ENCODE measurements around the gene MARK3.

DNA sequence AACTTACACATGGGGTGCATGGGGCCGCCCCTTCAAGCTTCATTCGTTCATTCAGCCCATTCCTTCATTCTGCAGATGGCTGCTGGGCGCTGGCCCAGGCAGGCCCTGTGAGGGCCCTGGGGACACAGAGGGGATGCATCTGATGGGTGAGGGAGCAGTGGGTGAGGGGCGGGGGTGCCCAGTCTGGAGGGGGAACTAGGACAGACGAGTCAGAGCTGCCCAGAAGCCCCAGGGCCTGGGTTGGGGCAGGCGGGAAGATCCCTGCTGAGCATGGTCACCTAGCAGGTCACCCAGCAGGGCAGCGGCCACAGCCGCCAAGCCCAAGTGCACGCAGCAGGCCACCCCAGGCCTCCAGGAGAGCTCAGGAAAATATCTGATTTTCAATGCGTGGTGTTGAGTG is 157.9 kb downstream of the MARK3 start:
- TF ChIP-seq, protein P1, sequence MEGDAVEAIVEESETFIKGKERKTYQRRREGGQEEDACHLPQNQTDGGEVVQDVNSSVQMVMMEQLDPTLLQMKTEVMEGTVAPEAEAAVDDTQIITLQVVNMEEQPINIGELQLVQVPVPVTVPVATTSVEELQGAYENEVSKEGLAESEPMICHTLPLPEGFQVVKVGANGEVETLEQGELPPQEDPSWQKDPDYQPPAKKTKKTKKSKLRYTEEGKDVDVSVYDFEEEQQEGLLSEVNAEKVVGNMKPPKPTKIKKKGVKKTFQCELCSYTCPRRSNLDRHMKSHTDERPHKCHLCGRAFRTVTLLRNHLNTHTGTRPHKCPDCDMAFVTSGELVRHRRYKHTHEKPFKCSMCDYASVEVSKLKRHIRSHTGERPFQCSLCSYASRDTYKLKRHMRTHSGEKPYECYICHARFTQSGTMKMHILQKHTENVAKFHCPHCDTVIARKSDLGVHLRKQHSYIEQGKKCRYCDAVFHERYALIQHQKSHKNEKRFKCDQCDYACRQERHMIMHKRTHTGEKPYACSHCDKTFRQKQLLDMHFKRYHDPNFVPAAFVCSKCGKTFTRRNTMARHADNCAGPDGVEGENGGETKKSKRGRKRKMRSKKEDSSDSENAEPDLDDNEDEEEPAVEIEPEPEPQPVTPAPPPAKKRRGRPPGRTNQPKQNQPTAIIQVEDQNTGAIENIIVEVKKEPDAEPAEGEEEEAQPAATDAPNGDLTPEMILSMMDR (IDR thresholded peaks at IDR 0.05) = no peak
- TF ChIP-seq POLR2A (IDR thresholded peaks at IDR 0.05) = no peak
